Smooth muscle cell (in vitro differentiated cells): Measurements from ENCODE around the gene TMEM41B. TPM values are rescaled to one million over a fixed set of nuclear protein-coding genes. Genes with fewer than 3 reads are reported as not detected.

Source experiments
- DNase-seq: peaks from one replicate; lab custom pipeline; 2025; ENCODE audit not compliant: unreplicated experiment; lab: John Stamatoyannopoulos, UW
- H2AFZ ChIP-seq: fragments of 200-600 bp; sonication (generic); 2 replicates; pipeline ENCODE4 v1.6.0; 2016; ENCODE audit warnings: antibody characterized with exemption, low read depth, mild to moderate bottlenecking
- H3F3A ChIP-seq: fragments of 200-600 bp; sonication (generic); 2 replicates; pipeline ENCODE4 v1.6.0; 2017; ENCODE audit warnings: antibody characterized with exemption, low read depth
- H3K27ac ChIP-seq: fragments of 200-600 bp; sonication (generic); 2 replicates; pipeline ENCODE4 v1.5.1; 2016; ENCODE audit warnings: low read depth, mild to moderate bottlenecking
- H3K27me3 ChIP-seq: fragments of 200-600 bp; sonication (generic); 2 replicates; pipeline ENCODE4 v1.6.1; 2016; ENCODE audit warnings: low read depth, mild to moderate bottlenecking
- H3K36me3 ChIP-seq: fragments of 200-600 bp; sonication (generic); 2 replicates; pipeline ENCODE4 v1.5.1; 2016; ENCODE audit warnings: low read depth
- H3K4me1 ChIP-seq: fragments of 200-600 bp; sonication (generic); 2 replicates; pipeline ENCODE4 v1.5.1; 2016; ENCODE audit warnings: low read depth
- H3K4me2 ChIP-seq: fragments of 200-600 bp; sonication (generic); 2 replicates; pipeline ENCODE4 v1.6.0; 2016; ENCODE audit warnings: mild to moderate bottlenecking
- H3K4me3 ChIP-seq: fragments of 200-600 bp; sonication (generic); 2 replicates; pipeline ENCODE4 v1.5.1; 2016; ENCODE audit warnings: mild to moderate bottlenecking
- H3K79me2 ChIP-seq: fragments of 200-600 bp; sonication (generic); 2 replicates; pipeline ENCODE4 v1.6.0; 2016; ENCODE audit warnings: low read depth, mild to moderate bottlenecking
- H3K9ac ChIP-seq: fragments of 200-600 bp; sonication (generic); 2 replicates; pipeline ENCODE4 v1.6.0; 2016; ENCODE audit warnings: low read depth
- H3K9me3 ChIP-seq: fragments of 200-600 bp; sonication (generic); replicated peaks from 2 replicates; pipeline ENCODE4 v1.5.1; 2016; ENCODE audit warnings: low read depth
- H4K20me1 ChIP-seq: fragments of 200-600 bp; sonication (generic); 2 replicates; pipeline ENCODE4 v1.6.0; 2016; ENCODE audit warnings: low read depth
- CTCF ChIP-seq: fragments of 200-600 bp; sonication (generic); IDR thresholded peaks from 2 replicates; pipeline ENCODE4 v1.5.1; 2017; ENCODE audit warnings: borderline replicate concordance, mild to moderate bottlenecking, antibody characterized with exemption; ENCODE audit not compliant: insufficient read depth, poor library complexity, severe bottlenecking
- WGBS: methylation state at CpG from one replicate; pipeline ENCODE4 v1.1.7; 2016; ENCODE audit warnings: low lambda C conversion rate; 5-methylcytosine and 5-hydroxymethylcytosine counted together
- polyA plus RNA-seq: library from polyadenylated mRNA; unstranded; fragments of >200 nt; fragmentation: Nextera tagmentation; extraction: Ambion mirVana; gene quantifications from 2 replicates; pipeline ENCODE4 v1.2.1, GENCODE V29; 2016
- total RNA-seq: library from RNA; depleted of rRNA; stranded (reverse); fragments of >200 nt; gene quantifications from 2 replicates; pipeline ENCODE4 v1.2.3, GENCODE V29; 2014

TMEM41B gene
- total and polyA plus RNA-seq, 2 experiments from 2014 or later: 33.6 to 57.3 TPM

GRCh38 chr11:9315078-9315688 is 790 bp upstream of the TMEM41B start:
- peak overlapping the region; percentile 75 for H3K9ac ChIP-seq
- H3K27ac ChIP-seq: peak overlapping the region; percentile 92
- H3K4me1 ChIP-seq: peaks cover 38% of the 10 kb centered on the region
- H3K27me3 ChIP-seq: no peaks in the 10 kb centered on the region
- no peaks in the 10 kb centered on the region for H3K9me3 ChIP-seq
- no peak for DNase-seq
- WGBS: 56% methylated on average over 16 of the region's 16 CpGs
- no peaks in the 10 kb centered on the region for H3K36me3 ChIP-seq
- no peak for TF ChIP-seq CTCF
- peak overlapping the region; percentile 47 for H3K4me3 ChIP-seq
- H3K4me2 ChIP-seq: peak overlapping the region; percentile 84
- peaks cover 34% of the 10 kb centered on the region for H4K20me1 ChIP-seq
- no peaks in the 10 kb centered on the region for H3F3A ChIP-seq
- H3K79me2 ChIP-seq: peaks cover 41% of the 10 kb centered on the region
- H2AFZ ChIP-seq: peak overlapping the region; percentile 60

GRCh38 chr11:9313648-9314290 is 624 bp downstream of the TMEM41B start:
- Histone ChIP-seq H2AFZ (peak overlapping the region; percentile 31), H4K20me1 (peaks cover 46% of the 10 kb centered on the region), H3K36me3 (no peaks in the 10 kb centered on the region), H3K9ac (peak overlapping the region; percentile 90), H3K4me1 (peaks cover 25% of the 10 kb centered on the region), H3K27ac (peak overlapping the region; percentile 61), H3K9me3 (no peaks in the 10 kb centered on the region), H3K4me3 (peak overlapping the region; percentile 86), H3K27me3 (no peaks in the 10 kb centered on the region), H3K79me2 (peaks cover 55% of the 10 kb centered on the region), H3F3A (no peaks in the 10 kb centered on the region), H3K4me2 (peak overlapping the region; percentile 89)
- TF ChIP-seq CTCF: no peak
- under 1% methylated on average over 27 of the region's 27 CpGs for WGBS
- DNase-seq: no peak

GRCh38 chr11:9310485-9311090 is 3.8 kb downstream of the TMEM41B start:
- no peaks in the 10 kb centered on the region for H3F3A ChIP-seq
- no peak overlapping the region for H3K4me3 ChIP-seq

More at GRCh38 chr11:9310485-9311090, 3.8 kb downstream of the TMEM41B start:
- no peaks in the 10 kb centered on the region for H3K9me3 ChIP-seq
- H3K79me2 ChIP-seq: peaks cover 87% of the 10 kb centered on the region
- H2AFZ ChIP-seq: no peak overlapping the region
- peaks cover 14% of the 10 kb centered on the region for H3K4me1 ChIP-seq
- H3K27ac ChIP-seq: no peak overlapping the region
- no peak overlapping the region for H3K4me2 ChIP-seq
- H3K27me3 ChIP-seq: no peaks in the 10 kb centered on the region
- peaks cover 72% of the 10 kb centered on the region for H4K20me1 ChIP-seq
- TF ChIP-seq CTCF: no peak
- DNase-seq: no peak
- no peak overlapping the region for H3K9ac ChIP-seq
- H3K36me3 ChIP-seq: no peaks in the 10 kb centered on the region
- 98% methylated on average over 3 of the region's 3 CpGs for WGBS
